Cerebellar cortex (tissue), 1 donor: ENCODE measurements around the gene PACRGL.
"Not testable (repeated sequence)": the region's sequence is repeated elsewhere in the genome, so short reads cannot be mapped to it uniquely, and the experiment has no call there.

Experiments
- DNase-seq: peaks from one replicate; pipeline ENCODE4 v3.0.0-alpha.2; 2015; ENCODE audit warnings: low spot score

PACRGL gene

GRCh38 chr4:20723463-20723862, 23.2 kb downstream of the PACRGL start:
- DNase-seq = no peak

- no peak for DNase-seq
Observed at GRCh38 chr4:20724915-20725314, 24.7 kb downstream of the PACRGL start.

GRCh38 chr4:20735931-20736330, 35.7 kb downstream of the PACRGL start:
- DNase-seq = no peak

- DNase-seq = not testable (repeated sequence)
Observed at GRCh38 chr4:20746000-20746399, 45.7 kb downstream of the PACRGL start.

- no peak for DNase-seq
Observed at GRCh38 chr4:20752641-20753040, 52.4 kb downstream of the PACRGL start.

- no peak for DNase-seq
Observed at GRCh38 chr4:20754036-20754435, 53.8 kb downstream of the PACRGL start.

GRCh38 chr4:20760053-20760452, 59.8 kb downstream of the PACRGL start:
- no peak for DNase-seq

GRCh38 chr4:20761382-20761781, 61.1 kb downstream of the PACRGL start:
- no peak for DNase-seq

- no peak for DNase-seq
Observed at GRCh38 chr4:20761826-20762225, 61.6 kb downstream of the PACRGL start.

- DNase-seq = no peak
Observed at GRCh38 chr4:20764366-20764992, 64.2 kb downstream of the PACRGL start.

- peak; percentile 81 for DNase-seq
Observed at GRCh38 chr4:20773144-20773997, 73.1 kb downstream of the PACRGL start.

- DNase-seq = no peak
Observed at GRCh38 chr4:20778896-20779295, 78.6 kb downstream of the PACRGL start.

- DNase-seq = not testable (repeated sequence)
Observed at GRCh38 chr4:20783134-20783533, 82.9 kb downstream of the PACRGL start.

- DNase-seq = no peak
Observed at GRCh38 chr4:20787940-20788665, 87.8 kb downstream of the PACRGL start.
